Breast epithelium (tissue), 4 donors: Measurements from ENCODE around the gene WNT8B. TPM values are rescaled to one million over a fixed set of nuclear protein-coding genes. Genes with fewer than 3 reads are reported as not detected.

Experiments used
- DNase-seq, 2 donors: peaks; one replicate each; pipeline ENCODE4 v3.0.0-alpha.2; 2019; ENCODE audit warnings: low spot score in 2 of 2
- H3K27ac ChIP-seq, 2 donors: fragments of 200-600 bp; sonication (generic) in 1 of 2; one replicate each; pipeline ENCODE4 v1.5.1; 2016 to 2019; ENCODE audit warnings: mild to moderate bottlenecking in 1 of 2
- H3K27me3 ChIP-seq, 2 donors: fragments of 200-600 bp; sonication (generic) in 1 of 2; one replicate each; pipeline versions ENCODE4 v1.5.1 to v1.6.0; 2017 to 2019; ENCODE audit warnings: control low read depth in 1 of 2, mild to moderate bottlenecking in 1 of 2
- H3K36me3 ChIP-seq: fragments of 200-600 bp; one replicate; pipeline ENCODE4 v1.5.1; 2019
- H3K4me1 ChIP-seq, 2 donors: fragments of 200-600 bp; sonication (generic); one replicate each; pipeline ENCODE4 v1.5.1; 2016 to 2019; ENCODE audit warnings: control low read depth in 1 of 2
- H3K4me3 ChIP-seq, 3 donors: fragments of 200-600 bp; sonication (generic); 1 replicate in 2 of 3; 2 replicates in 1 of 3; pipeline ENCODE4 v1.5.1; 2016 to 2019; ENCODE audit warnings: mild to moderate bottlenecking in 3 of 3, moderate library complexity in 2 of 3
- H3K9me3 ChIP-seq, 2 donors: fragments of 200-600 bp; sonication (generic) in 1 of 2; one replicate each; pipeline ENCODE4 v1.5.1; 2016 to 2019; ENCODE audit warnings: control low read depth in 1 of 2
- POLR2A ChIP-seq: fragments of 450-650 bp; IDR thresholded peaks from one replicate; pipeline ENCODE4 v1.6.1; 2016; ENCODE audit warnings: antibody characterized with exemption, mild to moderate bottlenecking, moderate library complexity
- POLR2AphosphoS5 ChIP-seq, 3 donors: sonication (generic); formaldehyde crosslinking; IDR thresholded peaks; one replicate each; pipeline ENCODE4 v1.6.1; 2017; ENCODE audit warnings: antibody characterized with exemption in 3 of 3
- intact Hi-C: fragments of 100-400 bp; cut with DNase I; formaldehyde crosslinking; loops from one replicate; pipeline ENCODE4 v1.15.1; 2023; ENCODE audit warnings: low total_unique reads
- total RNA-seq, 3 donors: library from RNA; depleted of rRNA; stranded (reverse); fragments of >200 nt; gene quantifications; one replicate each; pipeline ENCODE4 v1.1.0, GENCODE V29; 2016
- TF ChIP-seq, protein P1 (sequence below), 3 donors: fragments of 450-650 bp; IDR thresholded peaks; one replicate each; pipeline ENCODE4 v1.5.1; 2016 to 2017; ENCODE audit warnings: antibody characterized with exemption in 3 of 3, mild to moderate bottlenecking in 3 of 3, moderate library complexity in 3 of 3

Gene WNT8B
- total RNA-seq, 3 donors from 2014 or later, result not detected

- DNase-seq, result no peak
- no peak for TF ChIP-seq POLR2AphosphoS5 (IDR thresholded peaks at IDR 0.05)
- TF ChIP-seq, protein P1, sequence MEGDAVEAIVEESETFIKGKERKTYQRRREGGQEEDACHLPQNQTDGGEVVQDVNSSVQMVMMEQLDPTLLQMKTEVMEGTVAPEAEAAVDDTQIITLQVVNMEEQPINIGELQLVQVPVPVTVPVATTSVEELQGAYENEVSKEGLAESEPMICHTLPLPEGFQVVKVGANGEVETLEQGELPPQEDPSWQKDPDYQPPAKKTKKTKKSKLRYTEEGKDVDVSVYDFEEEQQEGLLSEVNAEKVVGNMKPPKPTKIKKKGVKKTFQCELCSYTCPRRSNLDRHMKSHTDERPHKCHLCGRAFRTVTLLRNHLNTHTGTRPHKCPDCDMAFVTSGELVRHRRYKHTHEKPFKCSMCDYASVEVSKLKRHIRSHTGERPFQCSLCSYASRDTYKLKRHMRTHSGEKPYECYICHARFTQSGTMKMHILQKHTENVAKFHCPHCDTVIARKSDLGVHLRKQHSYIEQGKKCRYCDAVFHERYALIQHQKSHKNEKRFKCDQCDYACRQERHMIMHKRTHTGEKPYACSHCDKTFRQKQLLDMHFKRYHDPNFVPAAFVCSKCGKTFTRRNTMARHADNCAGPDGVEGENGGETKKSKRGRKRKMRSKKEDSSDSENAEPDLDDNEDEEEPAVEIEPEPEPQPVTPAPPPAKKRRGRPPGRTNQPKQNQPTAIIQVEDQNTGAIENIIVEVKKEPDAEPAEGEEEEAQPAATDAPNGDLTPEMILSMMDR (IDR thresholded peaks at IDR 0.05), result no peak
- TF ChIP-seq POLR2A, result no peak
- intact Hi-C loops, result loop anchor here (10.0 kb wide), 1 partner anchor 905 kb away; no protein-coding TSS in a partner anchor
- H3K4me1 ChIP-seq, result no peaks in the 10 kb centered on the region
- no peaks in the 10 kb centered on the region for H3K36me3 ChIP-seq
- no peaks in the 10 kb centered on the region for H3K27me3 ChIP-seq
- H3K4me3 ChIP-seq, result peak within 1 kb of the TSS; percentile 38 to 54 (median 40)
- H3K27ac ChIP-seq, result no peak within 1 kb of the TSS
- no peaks in the 10 kb centered on the region for H3K9me3 ChIP-seq
Observed at GRCh38 chr10:100519311-100520051, 56.7 kb downstream of the WNT8B start, which contains the start of gene SEC31B. SEC31B (minus strand) TSS chr10:100519861; CDS start chr10:100516952, 2,909 bp downstream.

DNA sequence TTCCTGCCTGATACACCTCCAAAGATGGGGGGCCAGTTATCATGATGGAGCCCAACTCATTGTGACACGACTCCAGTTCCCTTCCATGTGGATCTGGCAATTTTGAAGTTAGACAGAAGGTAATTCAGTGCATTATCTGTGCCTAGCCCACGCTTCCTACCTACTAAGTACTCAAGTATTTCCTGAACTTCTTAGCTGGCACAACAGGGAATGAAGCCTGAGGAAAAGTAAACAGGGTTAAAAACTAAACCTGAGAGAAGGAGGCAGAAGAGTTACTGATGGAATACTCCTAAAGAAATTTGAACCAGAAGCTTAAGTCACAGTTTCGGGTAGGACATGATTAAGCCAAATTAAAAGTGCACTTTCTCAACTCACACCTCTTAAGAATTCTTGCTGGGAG lies 58.0 kb downstream of the WNT8B start:
- intact Hi-C loops, result no loop called here
- no peak for DNase-seq
- H3K9me3 ChIP-seq, result no peaks in the 10 kb centered on the region
- no peaks in the 10 kb centered on the region for H3K27me3 ChIP-seq
- H3K4me3 ChIP-seq, result no peak overlapping the region
- H3K27ac ChIP-seq, result no peak overlapping the region
- H3K4me1 ChIP-seq, result no peaks in the 10 kb centered on the region
- TF ChIP-seq, protein P1 (IDR thresholded peaks at IDR 0.05), result no peak
- TF ChIP-seq POLR2AphosphoS5 (IDR thresholded peaks at IDR 0.05) (no peak), POLR2A (no peak)
- H3K36me3 ChIP-seq, result no peaks in the 10 kb centered on the region

- Histone ChIP-seq H3K4me1 (no peaks in the 10 kb centered on the region), H3K36me3 (no peaks in the 10 kb centered on the region), H3K27ac (no peak overlapping the region), H3K4me3 (no peak overlapping the region), H3K9me3 (no peaks in the 10 kb centered on the region), H3K27me3 (no peaks in the 10 kb centered on the region)
- DNase-seq, result no peak
- TF ChIP-seq POLR2AphosphoS5 (IDR thresholded peaks at IDR 0.05) (no peak), POLR2A (no peak)
- TF ChIP-seq, protein P1 (IDR thresholded peaks at IDR 0.05), result no peak
- intact Hi-C loops, result no loop called here
Observed at GRCh38 chr10:100522107-100522801, 59.4 kb downstream of the WNT8B start.

- Histone ChIP-seq H3K36me3 (no peaks in the 10 kb centered on the region), H3K4me1 (peaks cover 0 to 1% of the 10 kb centered on the region in 2 donors), H3K27ac (no peak overlapping the region), H3K27me3 (no peaks in the 10 kb centered on the region), H3K4me3 (no peak overlapping the region), H3K9me3 (no peaks in the 10 kb centered on the region)
- intact Hi-C loops, result no loop called here
- TF ChIP-seq, protein P1 (IDR thresholded peaks at IDR 0.05), result no peak
- no peak for TF ChIP-seq POLR2AphosphoS5 (IDR thresholded peaks at IDR 0.05)
- TF ChIP-seq POLR2A, result no peak
- no peak for DNase-seq
Observed at GRCh38 chr10:100522945-100523344, 60.1 kb downstream of the WNT8B start.

- no peaks in the 10 kb centered on the region for H3K27me3 ChIP-seq
- H3K9me3 ChIP-seq, result no peaks in the 10 kb centered on the region
- H3K4me1 ChIP-seq, result peaks cover 0 to 8% of the 10 kb centered on the region in 2 donors
- DNase-seq, result no peak
- intact Hi-C loops, result no loop called here
- no peak overlapping the region for H3K27ac ChIP-seq
- H3K4me3 ChIP-seq, result no peak overlapping the region
- TF ChIP-seq POLR2A, result no peak
- TF ChIP-seq, protein P1 (IDR thresholded peaks at IDR 0.05), result no peak
- TF ChIP-seq POLR2AphosphoS5 (IDR thresholded peaks at IDR 0.05), result no peak
- no peaks in the 10 kb centered on the region for H3K36me3 ChIP-seq
Observed at GRCh38 chr10:100524206-100524605, 61.4 kb downstream of the WNT8B start.
